Neural cell (in vitro differentiated cells): ENCODE measurements around the gene NFYC. TPM values are rescaled to one million over a fixed set of nuclear protein-coding genes. Genes with fewer than 3 reads are reported as not detected.

ENCODE experiments used
- H2AFZ ChIP-seq: fragments of 200-600, 300-800 bp; sonication (generic), shearing (Covaris generic); 2 replicates; pipeline ENCODE4 v1.6.0; 2014; ENCODE audit warnings: low read depth, mild to moderate bottlenecking, antibody characterized with exemption, low read length, moderate library complexity
- H3F3A ChIP-seq: fragments of 200-600 bp; shearing (Covaris generic); 2 replicates; pipeline ENCODE4 v1.6.1; 2016; ENCODE audit warnings: mild to moderate bottlenecking, moderate library complexity, mixed read lengths, antibody characterized with exemption, low read length; ENCODE audit not compliant: insufficient read depth, poor library complexity, severe bottlenecking
- H3K27ac ChIP-seq: fragments of 200-600, 300-800 bp; sonication (generic), shearing (Covaris generic); 2 replicates; pipeline ENCODE4 v1.5.1; 2014; ENCODE audit warnings: mild to moderate bottlenecking, low read length, moderate library complexity
- H3K27me3 ChIP-seq: fragments of 300-800, 200-600 bp; sonication (generic), shearing (Covaris generic); 2 replicates; pipeline ENCODE4 v1.6.0; 2014; ENCODE audit warnings: mild to moderate bottlenecking, low read depth, low read length, moderate library complexity; ENCODE audit not compliant: insufficient read depth
- H3K36me3 ChIP-seq: fragments of 300-800, 200-600 bp; sonication (generic), shearing (Covaris generic); 2 replicates; pipeline ENCODE4 v1.5.1; 2014; ENCODE audit warnings: mild to moderate bottlenecking, antibody characterized with exemption, low read length, moderate library complexity; ENCODE audit not compliant: insufficient read depth
- H3K4me2 ChIP-seq: fragments of 300-800, 200-600 bp; sonication (generic), shearing (Covaris generic); 2 replicates; pipeline ENCODE4 v1.6.0; 2014; ENCODE audit warnings: mild to moderate bottlenecking, low read length
- H3K4me3 ChIP-seq: fragments of 300-800, 200-600 bp; sonication (generic), shearing (Covaris generic); 2 replicates; pipeline ENCODE4 v1.5.1; 2014; ENCODE audit warnings: mild to moderate bottlenecking, low read length, moderate library complexity
- H3K79me2 ChIP-seq: fragments of 200-600 bp; shearing (Covaris generic); replicated peaks from 2 replicates; pipeline ENCODE4 v1.6.0; 2014; ENCODE audit warnings: mild to moderate bottlenecking, low read length, moderate library complexity; ENCODE audit not compliant: insufficient read depth
- H3K9ac ChIP-seq: fragments of 300-800, 200-600 bp; sonication (generic), shearing (Covaris generic); 2 replicates; pipeline ENCODE4 v1.6.1; 2016; ENCODE audit warnings: mild to moderate bottlenecking, low read length, mixed read lengths
- H3K9me2 ChIP-seq: fragments of 200-600 bp; shearing (Covaris generic); 2 replicates; pipeline ENCODE4 v1.6.1; 2016; ENCODE audit warnings: mild to moderate bottlenecking, low read length, mixed read lengths; ENCODE audit not compliant: insufficient read depth
- H3K9me3 ChIP-seq: fragments of 200-600, 300-800 bp; sonication (generic), shearing (Covaris generic); 2 replicates; pipeline ENCODE4 v1.6.1; 2016; ENCODE audit warnings: mild to moderate bottlenecking, mixed run types, low read length, moderate library complexity, mixed read lengths
- H4K20me1 ChIP-seq: fragments of 200-600 bp; shearing (Covaris generic); 2 replicates; pipeline ENCODE4 v1.6.1; 2016; ENCODE audit warnings: mild to moderate bottlenecking, mixed run types; ENCODE audit not compliant: insufficient read depth
- CTCF ChIP-seq: fragments of 450-650 bp; IDR thresholded peaks from 2 replicates; pipeline ENCODE4 v1.5.1; 2014; ENCODE audit warnings: antibody characterized with exemption, mild to moderate bottlenecking, moderate library complexity; ENCODE audit not compliant: poor library complexity, severe bottlenecking
- EP300 ChIP-seq: fragments of 450-650 bp; conservative IDR thresholded peaks from 2 replicates; pipeline ENCODE4 v1.6.1; 2014; ENCODE audit warnings: antibody characterized with exemption, mild to moderate bottlenecking, moderate library complexity; ENCODE audit not compliant: poor library complexity, severe bottlenecking
- EZH2 ChIP-seq: fragments of 200-600, 300-800 bp; shearing (Covaris generic), sonication (generic); IDR thresholded peaks from 2 replicates; pipeline ENCODE4 v1.6.1; 2014; ENCODE audit warnings: antibody characterized with exemption, low read length, borderline replicate concordance, mild to moderate bottlenecking; ENCODE audit not compliant: insufficient read depth, poor library complexity, severe bottlenecking
- MXI1 ChIP-seq: fragments of 450-650 bp; conservative IDR thresholded peaks from 2 replicates; pipeline ENCODE4 v1.6.1; 2014; ENCODE audit warnings: antibody characterized with exemption, mild to moderate bottlenecking; ENCODE audit not compliant: poor library complexity, severe bottlenecking
- POLR2AphosphoS5 ChIP-seq: IDR thresholded peaks from 2 replicates; pipeline ENCODE4 v1.6.1; 2012
- RAD21 ChIP-seq: fragments of 450-650 bp; conservative IDR thresholded peaks from 2 replicates; pipeline ENCODE4 v1.6.1; 2014; ENCODE audit warnings: antibody characterized with exemption, mild to moderate bottlenecking, moderate library complexity
- REST ChIP-seq: IDR thresholded peaks from 2 replicates; pipeline ENCODE4 v1.6.1; 2012; ENCODE audit warnings: borderline replicate concordance
- SMC3 ChIP-seq: fragments of 450-650 bp; conservative IDR thresholded peaks from 2 replicates; pipeline ENCODE4 v1.6.1; 2014; ENCODE audit warnings: antibody characterized with exemption, mild to moderate bottlenecking, moderate library complexity; ENCODE audit not compliant: poor library complexity
- TAF1 ChIP-seq: IDR thresholded peaks from 2 replicates; pipeline ENCODE4 v1.6.1; 2012; ENCODE audit warnings: low read depth
- polyA plus RNA-seq: library from polyadenylated mRNA; depleted of rRNA; stranded (reverse); fragments of >200 nt; gene quantifications from 2 replicates; pipeline ENCODE4 v1.2.3, GENCODE V29; 2014

The NFYC gene
- polyA plus RNA-seq, 1 donor from 2014 or later: 66.0 TPM

- H3K4me3 ChIP-seq: no peak overlapping the region
- TF ChIP-seq EZH2 (no peak), REST (no peak), TAF1 (no peak), MXI1 (no peak), CTCF (no peak), SMC3 (no peak), POLR2AphosphoS5 (no peak), EP300 (no peak), RAD21 (no peak)
- H2AFZ ChIP-seq: no peak overlapping the region
Measured at GRCh38 chr1:40793617-40794016, 102.1 kb downstream of the NFYC start.

GRCh38 chr1:40794048-40794447, 102.5 kb downstream of the NFYC start:
- Histone ChIP-seq H3F3A (no peaks in the 10 kb centered on the region), H2AFZ (no peak overlapping the region), H3K9me3 (no peaks in the 10 kb centered on the region), H3K27me3 (no peaks in the 10 kb centered on the region), H3K9me2 (no peaks in the 10 kb centered on the region), H3K27ac (no peak overlapping the region), H3K4me2 (no peak overlapping the region), H3K79me2 (no peaks in the 10 kb centered on the region), H3K36me3 (no peaks in the 10 kb centered on the region), H3K9ac (no peak overlapping the region), H4K20me1 (no peaks in the 10 kb centered on the region), H3K4me3 (no peak overlapping the region)
- no peak for TF ChIP-seq EP300
- no peak for TF ChIP-seq EZH2
- TF ChIP-seq TAF1: no peak
- TF ChIP-seq MXI1: no peak

More at GRCh38 chr1:40793617-40794016, 102.1 kb downstream of the NFYC start:
- H3K4me2 ChIP-seq: no peak overlapping the region
- no peaks in the 10 kb centered on the region for H3K36me3 ChIP-seq
- H3K9ac ChIP-seq: no peak overlapping the region
- no peaks in the 10 kb centered on the region for H3F3A ChIP-seq
- H3K9me3 ChIP-seq: no peaks in the 10 kb centered on the region
- no peaks in the 10 kb centered on the region for H3K9me2 ChIP-seq
- H4K20me1 ChIP-seq: no peaks in the 10 kb centered on the region
- H3K79me2 ChIP-seq: no peaks in the 10 kb centered on the region
- H3K27me3 ChIP-seq: no peaks in the 10 kb centered on the region
- H3K27ac ChIP-seq: no peak overlapping the region
